Cardiac fibroblast (primary cell): ENCODE data around the gene TRPV4.
A peak's percentile ranks its signal among the peaks of the same experiment; 100 is the strongest.

Experiments used
- DNase-seq, 2 donors: peaks; one replicate each; pipeline versions ENCODE4 v3.0.0 to v3.0.0-alpha.2; 2010; ENCODE audit warnings: low read depth in 2 of 2
- H3K4me3 ChIP-seq, 2 donors: replicated peaks in 1 of 2; 1 replicate in 1 of 2; 2 replicates in 1 of 2; pipeline ENCODE4 v1.5.1; 2011; ENCODE audit warnings: low read depth in 2 of 2, low read length in 2 of 2, mild to moderate bottlenecking in 2 of 2, moderate library complexity in 1 of 2
- TF ChIP-seq, protein P1 (sequence below): IDR thresholded peaks from one replicate; pipeline ENCODE4 v1.5.1; 2011; ENCODE audit warnings: low read depth, mild to moderate bottlenecking, low read length, inconsistent platforms

Gene TRPV4

DNA sequence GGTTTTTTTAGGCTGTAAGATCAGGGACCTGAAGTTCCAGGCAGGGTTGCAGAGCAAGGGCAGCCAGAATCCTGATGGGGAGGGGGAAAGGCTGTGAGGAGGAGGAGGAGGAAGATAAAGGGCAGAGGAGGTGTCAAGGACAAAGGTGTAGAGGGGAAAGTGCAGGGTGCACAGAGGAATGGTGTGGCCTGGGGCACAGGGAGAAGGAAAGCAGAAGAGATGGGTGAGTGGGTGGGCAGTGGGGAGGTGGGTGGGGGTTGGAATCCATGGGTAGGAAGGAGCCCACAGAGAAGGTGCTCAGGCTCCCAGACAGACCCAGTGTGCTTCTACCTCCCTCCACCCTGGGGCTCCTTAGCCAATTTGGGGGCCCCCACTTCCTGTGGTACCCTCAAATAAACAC is 11.2 kb downstream of the TRPV4 start:
- no peak for DNase-seq
- no peak overlapping the region for H3K4me3 ChIP-seq
- TF ChIP-seq, protein P1, sequence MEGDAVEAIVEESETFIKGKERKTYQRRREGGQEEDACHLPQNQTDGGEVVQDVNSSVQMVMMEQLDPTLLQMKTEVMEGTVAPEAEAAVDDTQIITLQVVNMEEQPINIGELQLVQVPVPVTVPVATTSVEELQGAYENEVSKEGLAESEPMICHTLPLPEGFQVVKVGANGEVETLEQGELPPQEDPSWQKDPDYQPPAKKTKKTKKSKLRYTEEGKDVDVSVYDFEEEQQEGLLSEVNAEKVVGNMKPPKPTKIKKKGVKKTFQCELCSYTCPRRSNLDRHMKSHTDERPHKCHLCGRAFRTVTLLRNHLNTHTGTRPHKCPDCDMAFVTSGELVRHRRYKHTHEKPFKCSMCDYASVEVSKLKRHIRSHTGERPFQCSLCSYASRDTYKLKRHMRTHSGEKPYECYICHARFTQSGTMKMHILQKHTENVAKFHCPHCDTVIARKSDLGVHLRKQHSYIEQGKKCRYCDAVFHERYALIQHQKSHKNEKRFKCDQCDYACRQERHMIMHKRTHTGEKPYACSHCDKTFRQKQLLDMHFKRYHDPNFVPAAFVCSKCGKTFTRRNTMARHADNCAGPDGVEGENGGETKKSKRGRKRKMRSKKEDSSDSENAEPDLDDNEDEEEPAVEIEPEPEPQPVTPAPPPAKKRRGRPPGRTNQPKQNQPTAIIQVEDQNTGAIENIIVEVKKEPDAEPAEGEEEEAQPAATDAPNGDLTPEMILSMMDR: no peak

DNA sequence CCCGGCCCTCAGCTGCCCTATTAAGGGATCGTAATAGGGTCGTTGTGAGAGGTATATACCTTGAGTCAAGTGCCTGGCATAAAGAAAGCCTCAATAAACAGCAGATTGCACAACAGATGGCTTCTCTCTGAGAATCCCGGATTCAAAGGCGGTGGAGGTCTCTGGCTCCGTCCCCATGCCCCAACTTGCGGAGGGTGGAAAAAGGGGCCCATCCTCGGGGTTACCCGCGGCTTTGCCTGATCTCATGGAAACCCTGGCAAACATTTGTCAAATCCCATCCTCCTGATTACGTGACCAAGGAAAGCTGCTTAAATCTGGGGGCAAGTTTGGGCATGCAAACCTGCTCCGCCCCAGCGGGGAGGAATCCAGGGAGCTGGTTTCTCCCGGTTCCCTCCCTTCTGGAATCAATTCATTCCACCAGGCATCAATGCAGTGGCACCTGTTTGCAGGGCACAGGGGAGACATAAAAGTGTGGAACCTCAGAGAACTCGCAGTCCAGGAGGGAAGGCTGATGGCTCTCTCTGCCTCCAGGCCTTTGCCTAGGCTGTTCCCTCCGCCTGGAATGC is 12.3 kb downstream of the TRPV4 start:
- no peak for DNase-seq
- TF ChIP-seq, protein P1: no peak
- H3K4me3 ChIP-seq: no peak overlapping the region

DNA sequence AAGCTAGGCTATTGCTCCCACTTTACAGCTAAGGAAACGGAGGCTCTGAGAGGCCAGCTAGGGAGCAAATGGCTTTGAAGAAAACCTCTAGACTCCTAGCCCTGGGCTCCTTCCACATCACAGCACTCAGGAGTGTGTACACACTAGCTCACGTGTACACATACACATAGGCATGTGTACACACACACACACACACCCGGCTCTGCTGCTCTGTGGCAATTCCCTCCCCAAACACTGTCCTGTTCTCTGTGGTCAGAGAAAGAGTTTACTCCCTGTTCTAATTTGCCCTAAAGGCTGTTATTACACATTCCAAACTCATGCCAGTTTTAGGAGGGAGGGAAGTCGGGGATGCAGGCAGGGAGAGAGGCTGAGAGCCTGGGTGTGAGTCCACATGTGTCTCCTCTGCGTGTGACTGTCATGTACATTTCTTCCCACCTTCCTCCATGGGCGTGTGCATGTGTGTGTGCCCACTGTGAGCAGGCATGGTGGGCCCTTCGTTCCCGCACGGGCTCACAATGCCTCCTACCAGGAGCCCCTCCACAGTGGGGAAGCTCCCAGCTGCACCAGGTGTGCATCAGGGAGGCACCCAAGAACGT is 14.2 kb downstream of the TRPV4 start:
- no peak overlapping the region for H3K4me3 ChIP-seq
- DNase-seq: peak; percentile 29 to 41
- TF ChIP-seq, protein P1: no peak

DNA sequence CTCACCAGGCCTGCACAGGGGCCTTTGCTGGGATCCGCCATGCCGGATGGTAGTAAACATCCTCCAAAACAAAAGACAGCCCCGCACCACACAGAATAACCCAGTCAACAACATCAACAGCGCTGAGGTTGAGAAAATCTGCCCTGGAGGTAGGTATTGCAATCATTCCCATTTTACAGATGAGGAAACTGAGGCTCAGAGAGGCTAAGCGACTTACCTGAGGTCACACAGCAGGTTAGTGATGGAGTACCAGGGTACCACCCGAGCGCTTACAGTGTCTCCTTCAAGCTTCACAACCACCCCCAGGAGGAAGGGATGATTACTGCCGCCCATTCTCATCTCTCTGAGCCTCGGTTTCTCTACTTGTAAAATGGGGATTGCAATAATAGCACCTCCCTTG is 14.9 kb downstream of the TRPV4 start:
- no peak overlapping the region for H3K4me3 ChIP-seq
- no peak for DNase-seq
- TF ChIP-seq, protein P1: no peak

DNA sequence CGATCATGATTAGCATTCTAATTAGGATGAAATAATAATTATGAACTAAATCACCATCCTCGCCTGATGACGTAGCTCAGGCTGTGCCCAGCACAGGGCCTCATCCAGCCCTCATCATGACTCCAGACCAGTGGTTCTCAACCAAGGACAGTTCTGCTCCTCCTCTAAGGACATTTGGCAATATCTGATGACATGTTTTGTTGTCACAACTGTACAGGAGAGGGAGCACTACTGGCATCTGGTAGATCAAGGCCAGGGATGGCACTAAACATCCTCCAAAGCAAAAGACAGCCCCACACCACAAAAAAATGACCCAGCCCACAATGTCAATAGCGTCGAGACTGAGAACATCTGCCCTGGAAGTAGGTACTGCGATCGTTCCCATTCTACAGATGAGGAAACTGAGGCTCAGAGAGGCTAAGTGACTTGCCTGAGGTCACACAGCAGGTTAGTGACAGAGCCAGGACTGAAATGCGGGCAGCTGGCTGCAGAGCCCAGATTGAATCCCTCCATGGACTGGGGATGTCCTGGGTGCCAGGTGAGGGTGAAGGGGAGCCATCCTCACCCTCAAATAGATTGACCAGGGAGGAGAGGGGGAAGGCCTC is 15.5 kb downstream of the TRPV4 start:
- no peak for DNase-seq
- TF ChIP-seq, protein P1: no peak
- H3K4me3 ChIP-seq: no peak overlapping the region

DNA sequence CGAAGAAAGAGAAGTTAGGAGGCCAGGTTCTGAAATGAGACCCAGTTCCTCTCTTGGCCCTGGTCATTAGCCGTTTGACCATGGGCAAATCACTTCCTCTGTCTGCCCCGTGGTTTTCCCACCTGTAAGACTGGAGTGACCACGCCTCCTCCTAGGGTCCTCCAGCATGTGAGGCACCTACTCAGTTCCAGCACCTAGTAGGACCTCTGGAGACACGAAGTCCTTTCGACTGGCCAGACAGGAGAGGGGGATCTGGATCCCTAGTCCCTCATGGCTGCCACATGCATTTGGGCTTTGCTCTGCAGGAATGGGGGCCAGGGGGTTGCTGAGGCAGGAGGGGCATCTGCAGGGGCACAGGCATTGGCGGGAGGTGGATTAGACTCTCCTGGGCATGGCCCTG is 16.3 kb downstream of the TRPV4 start:
- no peak overlapping the region for H3K4me3 ChIP-seq
- no peak for DNase-seq
- TF ChIP-seq, protein P1: no peak
